Inferior parietal cortex (tissue), 1 donor: ENCODE results near the gene NDUFC2.
"Not testable (repeated sequence)": the region's sequence is repeated elsewhere in the genome, so short reads cannot be mapped to it uniquely, and the experiment has no call there.

Experiments
- DNase-seq: peaks from one replicate; pipeline ENCODE4 v3.0.0-alpha.2; 2016; ENCODE audit errors: extremely low spot score

Gene NDUFC2

GRCh38 chr11:78079232-78080083, at the start of gene NDUFC2:
NDUFC2 (minus strand) TSS chr11:78079862; CDS start chr11:78079744, 118 bp downstream.
- DNase-seq, result peak; percentile 84

GRCh38 chr11:78127403-78127802, 47.7 kb upstream of the NDUFC2 start:
- no peak for DNase-seq

- no peak for DNase-seq
Measured at GRCh38 chr11:78112582-78113275, 33.1 kb upstream of the NDUFC2 start.

GRCh38 chr11:78111298-78111697, 31.6 kb upstream of the NDUFC2 start:
- no peak for DNase-seq

GRCh38 chr11:78110830-78111229, 31.2 kb upstream of the NDUFC2 start:
- DNase-seq, result no peak

- DNase-seq, result no peak
Measured at GRCh38 chr11:78110351-78110750, 30.7 kb upstream of the NDUFC2 start.

- DNase-seq, result peak; percentile 26
Measured at GRCh38 chr11:78109081-78110015, 29.7 kb upstream of the NDUFC2 start.

GRCh38 chr11:78100676-78101472, 21.2 kb upstream of the NDUFC2 start:
- peak; percentile 25 for DNase-seq

- peak; percentile 42 for DNase-seq
Measured at GRCh38 chr11:78100261-78100660, 20.6 kb upstream of the NDUFC2 start.

GRCh38 chr11:78099666-78100065, 20.0 kb upstream of the NDUFC2 start:
- no peak for DNase-seq

- no peak for DNase-seq
Measured at GRCh38 chr11:78097666-78098385, 18.2 kb upstream of the NDUFC2 start.

GRCh38 chr11:78094250-78094649, 14.6 kb upstream of the NDUFC2 start:
- DNase-seq, result no peak

GRCh38 chr11:78086521-78087074, 6.9 kb upstream of the NDUFC2 start:
- DNase-seq, result not testable (repeated sequence)

GRCh38 chr11:78085972-78086371, 6.3 kb upstream of the NDUFC2 start:
- no peak for DNase-seq

- DNase-seq, result not testable (repeated sequence)
Measured at GRCh38 chr11:78084506-78084905, 4.8 kb upstream of the NDUFC2 start.

- no peak for DNase-seq
Measured at GRCh38 chr11:78083021-78083420, 3.4 kb upstream of the NDUFC2 start.

- no peak for DNase-seq
Measured at GRCh38 chr11:78082146-78082545, 2.5 kb upstream of the NDUFC2 start.

GRCh38 chr11:78081583-78081982, 1.9 kb upstream of the NDUFC2 start:
- no peak for DNase-seq

GRCh38 chr11:78080818-78081495, 1.3 kb upstream of the NDUFC2 start:
- no peak for DNase-seq
